ENCODE data around the gene HEG1.

The HEG1 gene

GRCh38 chr3:125043599-125044151 is 12.1 kb downstream of the HEG1 start:
- no peak for DNase-seq (ENCODE audit: extremely low read depth, low read depth)
- TF ChIP-seq CTCF (IDR thresholded peaks at IDR 0.05; ENCODE audit: low read depth, low read length), result no peak

- DNase-seq (ENCODE audit: extremely low read depth, low read depth), result no peak
Observed at GRCh38 chr3:125042725-125043406, 12.9 kb downstream of the HEG1 start.

GRCh38 chr3:125039131-125040100 is 16.4 kb downstream of the HEG1 start:
- TF ChIP-seq CTCF (IDR thresholded peaks at IDR 0.05; ENCODE audit: low read depth, low read length), result no peak
- DNase-seq (ENCODE audit: extremely low read depth, low read depth), result no peak

More at GRCh38 chr3:125042725-125043406, 12.9 kb downstream of the HEG1 start:
- no peak for TF ChIP-seq CTCF (IDR thresholded peaks at IDR 0.05; ENCODE audit: low read depth, low read length)

- no peak for DNase-seq (ENCODE audit: extremely low read depth, low read depth)
- no peak for TF ChIP-seq CTCF (IDR thresholded peaks at IDR 0.05; ENCODE audit: low read depth, low read length)
Observed at GRCh38 chr3:125037498-125038150, 18.2 kb downstream of the HEG1 start.

GRCh38 chr3:125035217-125035616 is 20.6 kb downstream of the HEG1 start:
- no peak for DNase-seq (ENCODE audit: extremely low read depth, low read depth)
- no peak for TF ChIP-seq CTCF (IDR thresholded peaks at IDR 0.05; ENCODE audit: low read depth, low read length)

GRCh38 chr3:125033616-125034015 is 22.2 kb downstream of the HEG1 start:
- TF ChIP-seq CTCF (IDR thresholded peaks at IDR 0.05; ENCODE audit: low read depth, low read length), result no peak
- DNase-seq (ENCODE audit: extremely low read depth, low read depth), result no peak
